SK-N-SH treated with all-trans-retinoic acid at 6 μM for 48 hours (cell line): ENCODE measurements around the gene SP1.

ENCODE experiments used
- ATAC-seq: fragments of 200-7000 bp; cut with Tn5 transposase; 3 replicates; pipeline ENCODE4 v1.9.1; 2020; ENCODE audit warnings: mild to moderate bottlenecking, moderate library complexity
- ARNTL ChIP-seq: fragments of 450-650 bp; formaldehyde crosslinking; IDR thresholded peaks from 2 replicates; pipeline ENCODE4 v1.5.0; 2020; ENCODE audit warnings: low read depth, mild to moderate bottlenecking, moderate library complexity, borderline replicate concordance
- BACH2 ChIP-seq: fragments of 250-450 bp; sonication (Bioruptor Pico); IDR thresholded peaks from 2 replicates; pipeline ENCODE4 v1.9.0; 2021; ENCODE audit warnings: mild to moderate bottlenecking, borderline replicate concordance
- CREB5 ChIP-seq: fragments of 250-450 bp; sonication (Bioruptor Pico); IDR thresholded peaks from 2 replicates; pipeline ENCODE4 v1.5.1; 2020; ENCODE audit warnings: low read depth, mild to moderate bottlenecking, moderate library complexity
- CSDC2 ChIP-seq: fragments of 250-450 bp; sonication (Bioruptor Pico); IDR thresholded peaks from 2 replicates; pipeline ENCODE4 v1.5.0; 2020; ENCODE audit warnings: mild to moderate bottlenecking, moderate library complexity
- ESRRG ChIP-seq: fragments of 250-450 bp; sonication (Bioruptor Pico); IDR thresholded peaks from 2 replicates; pipeline ENCODE4 v1.6.1; 2021; ENCODE audit warnings: mild to moderate bottlenecking
- GLIS3 ChIP-seq: fragments of 250-450 bp; sonication (Bioruptor Pico); IDR thresholded peaks from 2 replicates; pipeline ENCODE4 v1.5.0; 2020; ENCODE audit warnings: mild to moderate bottlenecking, moderate library complexity
- ISL1 ChIP-seq: fragments of 250-450 bp; sonication (Bioruptor Pico); IDR thresholded peaks from 2 replicates; pipeline ENCODE4 v2.1.2; 2022; ENCODE audit warnings: mild to moderate bottlenecking, moderate library complexity
- OSR1 ChIP-seq: fragments of 250-450 bp; sonication (Bioruptor Pico); IDR thresholded peaks from 2 replicates; pipeline ENCODE4 v1.8.0; 2022; ENCODE audit warnings: moderate library complexity, mild to moderate bottlenecking, inconsistent platforms
- PATZ1 ChIP-seq: fragments of 250-450 bp; sonication (Bioruptor Pico); IDR thresholded peaks from 2 replicates; pipeline ENCODE4 v1.8.0; 2020; ENCODE audit warnings: mild to moderate bottlenecking, moderate library complexity, borderline replicate concordance
- POU6F1 ChIP-seq: fragments of 250-450 bp; sonication (Bioruptor Pico); IDR thresholded peaks from 2 replicates; pipeline ENCODE4 v1.8.0; 2021; ENCODE audit warnings: low read depth, mild to moderate bottlenecking, moderate library complexity, borderline replicate concordance
- PPARA ChIP-seq: fragments of 250-450 bp; sonication (Bioruptor Pico); IDR thresholded peaks from 2 replicates; pipeline ENCODE4 v1.5.0; 2020; ENCODE audit warnings: mild to moderate bottlenecking, borderline replicate concordance
- RARB ChIP-seq: fragments of 250-450 bp; sonication (Bioruptor Pico); IDR thresholded peaks from 2 replicates; pipeline ENCODE4 v1.8.0; 2021; ENCODE audit warnings: mild to moderate bottlenecking, moderate library complexity
- SNAI2 ChIP-seq: fragments of 250-450 bp; sonication (Bioruptor Pico); IDR thresholded peaks from 2 replicates; pipeline ENCODE4 v1.5.0; 2020; ENCODE audit warnings: mild to moderate bottlenecking, moderate library complexity
- TCF4 ChIP-seq: fragments of 250-450 bp; sonication (Bioruptor Pico); IDR thresholded peaks from 2 replicates; pipeline ENCODE4 v1.8.0; 2021; ENCODE audit warnings: mild to moderate bottlenecking, moderate library complexity, borderline replicate concordance
- TOX ChIP-seq: fragments of 250-450 bp; sonication (Bioruptor Pico); IDR thresholded peaks from 2 replicates; pipeline ENCODE4 v1.8.0; 2021; ENCODE audit warnings: mild to moderate bottlenecking, moderate library complexity, borderline replicate concordance
- ZC3H10 ChIP-seq: fragments of 250-450 bp; sonication (Bioruptor Pico); IDR thresholded peaks from 2 replicates; pipeline ENCODE4 v1.5.1; 2021; ENCODE audit warnings: mild to moderate bottlenecking, moderate library complexity
- ZFP3 ChIP-seq: fragments of 250-450 bp; sonication (Bioruptor Pico); IDR thresholded peaks from 2 replicates; pipeline ENCODE4 v1.5.0; 2020; ENCODE audit warnings: mild to moderate bottlenecking, moderate library complexity
- ZFP30 ChIP-seq: fragments of 450-650 bp; formaldehyde crosslinking; IDR thresholded peaks from 2 replicates; pipeline ENCODE4 v1.5.0; 2022; ENCODE audit warnings: mild to moderate bottlenecking, moderate library complexity
- ZNF565 ChIP-seq: fragments of 450-650 bp; formaldehyde crosslinking; conservative IDR thresholded peaks from 2 replicates; pipeline ENCODE4 v1.5.0; 2020; ENCODE audit warnings: low read depth, mild to moderate bottlenecking, moderate library complexity
- ZNF70 ChIP-seq: fragments of 450-650 bp; formaldehyde crosslinking; IDR thresholded peaks from 2 replicates; pipeline ENCODE4 v1.5.0; 2020; ENCODE audit warnings: mild to moderate bottlenecking, moderate library complexity
- ZNF8 ChIP-seq: fragments of 450-650 bp; formaldehyde crosslinking; IDR thresholded peaks from 2 replicates; pipeline ENCODE4 v1.5.0; 2020; ENCODE audit warnings: mild to moderate bottlenecking, moderate library complexity

SP1 gene

GRCh38 chr12:53452159-53453077 lies 72.4 kb downstream of the SP1 start:
- TF ChIP-seq ZC3H10 (CRISPR knock-in tag) (no peak), BACH2 (CRISPR knock-in tag) (no peak), OSR1 (CRISPR knock-in tag) (no peak), SNAI2 (CRISPR knock-in tag) (no peak), ESRRG (CRISPR knock-in tag) (no peak), ZNF565 (CRISPR knock-in tag) (no peak), ARNTL (CRISPR knock-in tag) (no peak), ZNF8 (0 out of 2 replicates have a peak, but pooled peaks have one; percentile 14), PPARA (CRISPR knock-in tag) (no peak), CREB5 (CRISPR knock-in tag) (0 out of 2 replicates have a peak, but pooled peaks have one; percentile 15), CSDC2 (CRISPR knock-in tag) (no peak), TOX (CRISPR knock-in tag) (no peak), PATZ1 (CRISPR knock-in tag) (peak; percentile 90; the same call in 1 of the 2 replicates), POU6F1 (CRISPR knock-in tag) (no peak), ISL1 (no peak), RARB (no peak), ZNF70 (CRISPR knock-in tag) (no peak), GLIS3 (CRISPR knock-in tag) (no peak)
- ATAC-seq: peak; percentile 68

- ATAC-seq: no peak
- TF ChIP-seq SNAI2 (CRISPR knock-in tag): no peak
- TF ChIP-seq ZNF565 (CRISPR knock-in tag): no peak
- no peak for TF ChIP-seq ZFP3
- no peak for TF ChIP-seq CSDC2 (CRISPR knock-in tag)
- TF ChIP-seq PATZ1 (CRISPR knock-in tag): no peak
- no peak for TF ChIP-seq ISL1
- TF ChIP-seq PPARA (CRISPR knock-in tag): no peak
- TF ChIP-seq ZFP30 (CRISPR knock-in tag): no peak
- TF ChIP-seq ZC3H10 (CRISPR knock-in tag): no peak
Observed at GRCh38 chr12:53453953-53454640, 74.1 kb downstream of the SP1 start.

GRCh38 chr12:53454707-53455106 lies 74.7 kb downstream of the SP1 start:
- ATAC-seq: no peak
- TF ChIP-seq TCF4 (CRISPR knock-in tag) (0 out of 2 replicates have a peak, but pooled peaks have one; percentile 37), GLIS3 (CRISPR knock-in tag) (no peak)
